ENCODE measurements around the gene FAM193A.
"Not testable (repeated sequence)": the region's sequence is repeated elsewhere in the genome, so short reads cannot be mapped to it uniquely, and the experiment has no call there.

The FAM193A gene

DNA sequence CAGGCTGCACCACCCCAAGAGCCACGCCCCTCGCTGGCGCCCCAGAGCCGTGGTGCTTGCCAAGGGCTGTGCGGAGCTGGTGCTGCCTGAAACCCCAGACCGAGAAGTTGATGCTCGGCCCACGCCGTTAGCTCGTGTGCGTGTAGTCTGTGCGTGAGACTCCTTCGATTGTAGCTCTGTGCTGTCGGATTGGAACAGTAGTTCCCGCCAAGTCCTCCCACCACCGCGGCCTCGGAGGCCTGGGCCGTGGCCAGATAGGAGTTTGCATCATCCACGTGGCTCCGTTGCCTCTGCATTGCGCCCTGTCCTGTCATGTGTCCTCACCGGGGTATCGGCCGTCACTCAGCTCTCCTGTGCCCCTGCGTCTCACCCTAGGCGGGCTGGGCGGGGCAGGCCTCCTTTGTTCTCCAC lies 195.5 kb downstream of the FAM193A start:
- DNase-seq (ENCODE audit: low read depth): no peak

DNA sequence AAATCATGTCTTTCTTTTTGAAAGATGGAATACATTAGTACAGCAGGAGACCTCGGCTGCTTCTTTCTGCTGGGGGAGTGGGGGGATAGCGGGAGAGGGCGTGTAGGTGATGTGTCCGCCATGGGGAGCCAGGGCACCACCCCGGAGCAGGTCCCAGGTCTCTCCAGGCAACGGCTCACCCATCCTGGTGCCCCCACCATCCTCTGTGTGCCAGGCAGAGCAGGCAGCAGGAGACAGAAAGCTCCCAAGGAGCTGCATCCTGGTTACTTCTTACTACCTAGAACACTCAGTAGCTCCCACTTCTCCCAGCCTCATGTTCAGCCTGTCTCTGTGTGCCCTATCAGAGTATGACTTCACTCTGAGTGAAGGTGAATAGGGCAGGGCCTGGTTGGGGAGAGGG lies 196.1 kb downstream of the FAM193A start:
- DNase-seq (ENCODE audit: low read depth): no peak

DNA sequence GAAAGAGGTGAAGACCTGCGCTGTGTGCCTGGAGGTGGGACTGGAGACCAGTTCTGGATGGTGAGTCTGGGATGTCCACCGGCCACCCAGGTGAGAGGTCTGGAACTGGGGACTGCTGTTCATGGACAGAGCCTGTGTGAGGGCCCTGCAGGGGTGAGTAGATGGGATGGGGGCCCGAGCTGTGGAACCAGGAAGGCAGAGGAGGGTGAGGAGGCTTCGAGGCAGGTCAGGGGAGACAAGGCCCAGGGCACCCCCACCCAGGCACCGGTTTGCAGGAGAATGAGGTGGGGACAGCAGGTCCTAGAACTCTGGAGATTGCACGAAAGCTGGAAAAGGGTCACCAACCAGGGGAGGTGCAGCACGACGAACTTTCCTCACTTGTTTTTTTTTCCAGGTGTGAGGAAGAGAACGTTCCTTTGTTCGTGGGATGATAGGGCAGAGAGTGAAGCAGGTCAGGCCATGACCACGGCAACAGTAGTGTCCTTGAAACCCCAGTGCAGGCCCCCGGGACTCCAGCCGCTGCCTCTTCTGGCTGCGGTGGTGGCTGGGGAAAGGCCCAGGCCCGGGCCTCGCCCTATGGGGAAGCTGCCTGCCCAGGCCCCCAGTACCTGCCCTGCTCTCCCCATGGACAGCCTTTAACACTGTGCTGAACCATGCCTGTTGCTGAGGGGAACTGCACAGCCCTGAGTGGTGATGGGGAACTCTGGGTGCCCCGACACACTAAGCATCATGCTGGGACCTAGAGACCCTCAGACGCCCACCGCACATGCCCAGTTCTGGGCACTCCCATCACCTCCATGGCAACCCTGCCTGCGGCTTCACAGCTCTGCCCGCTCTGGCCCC lies 196.8 kb downstream of the FAM193A start:
- DNase-seq (ENCODE audit: low read depth): no peak

DNA sequence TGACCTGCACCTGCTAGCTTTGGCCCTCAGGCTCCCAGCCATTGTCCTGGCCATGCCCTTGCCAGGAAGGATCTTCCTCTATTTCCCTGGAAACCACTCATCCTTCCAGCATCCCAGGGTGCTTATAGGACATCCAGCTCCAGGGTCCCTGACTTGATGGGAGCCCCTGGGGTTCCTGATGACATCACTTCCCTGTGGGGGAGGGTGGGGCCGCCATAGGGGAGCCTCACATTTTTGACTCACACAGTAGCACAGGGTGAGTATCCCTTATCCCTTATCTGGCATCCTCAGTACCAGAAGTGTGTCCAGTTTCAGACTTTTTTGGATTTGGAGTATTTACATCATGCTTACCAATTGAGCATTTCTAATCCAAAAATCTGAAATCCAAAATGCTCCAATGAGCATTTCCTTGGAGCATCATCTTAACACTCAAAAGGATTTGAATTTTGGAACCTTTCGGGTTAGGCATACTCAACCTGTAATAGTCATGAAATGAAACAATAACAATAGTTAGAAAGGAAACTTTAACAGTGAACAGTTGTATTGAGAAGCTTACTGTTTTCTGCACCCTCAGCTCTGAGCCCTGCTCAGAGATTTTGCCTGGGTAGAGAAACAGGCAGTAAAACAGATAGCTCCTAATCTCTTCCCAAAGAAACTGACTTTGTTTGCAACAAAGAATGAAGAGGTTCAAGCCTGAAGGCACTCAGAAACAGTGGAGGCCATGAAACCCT lies 197.6 kb downstream of the FAM193A start:
- no peak for DNase-seq (ENCODE audit: low read depth)

DNA sequence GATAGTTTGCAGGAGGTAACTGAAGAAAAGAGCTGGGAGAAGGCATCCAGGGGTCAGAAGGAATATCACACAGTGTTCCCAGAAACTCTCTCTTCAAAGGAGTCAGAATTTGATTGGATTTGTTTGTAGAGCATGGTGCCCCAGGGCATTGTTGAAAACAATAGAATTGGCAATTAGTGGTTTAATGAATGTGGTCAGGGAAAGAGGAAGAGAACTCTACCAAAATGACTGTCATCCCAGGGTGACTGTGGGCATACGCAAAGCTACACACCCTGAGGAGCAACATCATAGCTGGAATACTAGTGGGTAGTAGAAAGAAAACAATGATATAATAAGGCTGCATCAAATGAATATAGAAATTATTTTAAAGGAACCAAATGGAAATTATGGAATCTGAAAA lies 198.2 kb downstream of the FAM193A start:
- DNase-seq (ENCODE audit: low read depth): no peak

DNA sequence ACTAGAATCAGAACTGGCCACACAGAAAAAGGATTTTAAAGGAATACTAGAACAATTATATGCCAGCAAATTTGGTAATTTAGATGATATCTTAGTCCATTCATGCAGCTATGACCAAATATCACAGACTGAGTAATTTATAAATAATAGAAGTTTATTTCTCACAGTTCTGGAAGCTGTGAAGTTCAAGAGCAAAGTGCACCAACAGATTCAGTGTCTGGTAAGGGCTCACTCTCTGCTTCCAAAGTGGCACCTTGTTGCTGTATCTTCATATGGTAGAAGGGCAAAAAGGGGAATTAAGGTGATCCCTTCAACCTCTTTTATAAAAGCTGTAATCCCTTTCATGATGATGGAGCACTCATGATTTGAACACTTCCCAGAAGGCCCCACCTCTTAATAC lies 199.4 kb downstream of the FAM193A start:
- DNase-seq (ENCODE audit: low read depth): no peak

DNA sequence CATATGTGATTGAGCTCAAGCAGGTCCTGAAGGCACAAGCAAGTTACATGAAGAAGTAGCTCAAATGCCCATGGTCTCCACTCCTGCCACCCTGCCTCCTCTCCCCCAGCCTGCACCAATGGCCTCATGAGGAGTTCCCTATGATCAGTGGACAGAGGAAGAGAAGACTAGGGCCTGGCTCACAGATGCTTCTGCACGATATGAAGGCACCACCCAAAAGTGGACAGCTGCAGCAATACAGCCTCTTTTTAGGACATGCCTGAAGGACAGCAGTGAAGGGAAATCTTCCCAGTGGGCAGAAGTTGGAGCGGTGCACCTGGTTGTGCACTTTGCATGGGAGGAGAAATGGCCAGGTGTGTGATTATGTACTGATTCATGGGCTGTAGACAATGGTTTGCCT lies 201.8 kb downstream of the FAM193A start:
- not testable (repeated sequence) for DNase-seq (ENCODE audit: low read depth)

DNA sequence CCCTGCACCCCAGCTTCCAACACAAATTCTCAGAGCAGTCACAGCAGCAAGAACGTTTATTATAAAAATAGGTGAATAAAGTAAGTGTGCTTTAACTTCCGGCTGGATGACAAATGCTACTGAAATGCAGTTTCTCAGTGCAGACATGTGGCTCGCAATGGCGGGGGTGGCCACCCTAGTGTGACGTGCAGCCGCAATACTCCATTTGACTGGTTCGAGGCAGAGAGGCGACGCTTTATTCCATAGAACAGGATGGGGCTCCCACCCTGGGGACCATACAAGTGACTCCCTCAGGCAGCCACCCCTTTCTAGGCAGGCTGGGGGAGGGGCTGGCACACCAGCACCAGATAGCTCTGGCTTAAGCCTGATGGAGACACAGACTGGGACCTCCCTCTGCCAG lies 205.2 kb downstream of the FAM193A start:
- DNase-seq (ENCODE audit: low read depth): no peak

DNA sequence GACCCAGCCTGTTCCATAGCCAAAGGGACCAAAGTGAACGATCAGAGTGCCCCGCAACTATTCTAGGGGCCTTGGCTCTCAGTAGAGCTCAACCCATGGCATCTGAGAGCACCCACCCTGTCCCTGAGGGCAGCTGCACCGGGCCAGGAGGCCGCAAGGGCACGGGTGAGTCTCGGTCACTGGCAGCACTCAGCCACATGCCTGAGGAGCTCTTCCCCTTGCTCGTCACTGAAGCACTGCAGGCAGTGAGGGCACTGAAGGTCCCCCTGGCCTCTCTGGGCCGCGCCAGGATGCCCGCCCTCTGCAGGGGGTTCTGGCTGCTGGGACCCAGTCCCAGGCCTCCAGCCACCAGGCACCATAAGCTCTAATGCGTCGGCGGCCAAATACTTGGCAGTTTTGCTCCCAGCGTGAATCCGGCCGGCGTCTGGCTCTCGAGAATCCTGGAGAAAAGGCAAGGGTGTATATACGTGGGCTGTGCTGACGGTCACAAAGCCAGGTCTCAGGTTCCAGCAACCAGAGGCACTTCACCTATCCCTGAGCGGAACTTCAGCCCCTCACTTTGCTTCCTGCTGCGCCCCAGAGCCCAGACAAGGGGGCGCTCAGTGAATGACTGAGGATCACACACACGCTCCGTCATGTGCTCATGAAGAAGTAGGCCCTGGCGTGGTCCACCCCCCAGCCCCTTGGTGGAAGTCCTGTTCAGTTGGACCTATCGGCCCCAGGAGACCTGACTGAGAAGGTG lies 205.8 kb downstream of the FAM193A start:
- DNase-seq (ENCODE audit: low read depth): no peak

DNA sequence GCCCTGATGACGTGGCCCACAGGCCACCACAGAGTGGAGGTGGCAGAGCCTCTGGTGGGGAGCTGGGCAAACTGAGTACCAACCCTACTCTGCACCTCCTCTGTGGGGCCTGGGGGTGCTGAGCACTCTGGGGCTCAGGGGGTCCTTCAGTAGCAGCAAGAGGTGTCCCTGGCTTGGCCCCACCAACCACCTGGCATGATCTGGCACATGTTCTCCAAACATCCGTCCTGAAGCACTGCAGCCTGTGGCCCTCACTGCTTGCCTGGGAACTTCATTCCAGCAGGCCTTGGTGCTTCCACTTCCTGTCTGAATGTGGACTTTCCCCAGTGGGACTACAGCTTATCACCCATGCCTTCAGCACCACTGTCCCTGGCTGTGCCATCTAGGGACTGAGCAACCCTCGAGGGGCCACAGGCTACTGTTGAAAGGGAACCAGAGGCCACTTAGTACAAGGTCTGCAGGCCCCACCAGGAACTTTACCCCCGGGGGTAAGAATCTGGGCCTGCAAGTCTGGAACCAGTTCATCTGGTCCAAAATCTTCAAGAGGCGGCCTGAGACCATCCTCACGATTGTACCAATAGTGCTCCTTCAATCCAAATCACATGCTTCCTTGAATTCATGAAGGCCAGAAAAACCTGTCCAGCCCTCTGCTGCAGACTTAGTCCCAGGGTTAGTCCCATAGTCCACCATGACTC lies 206.5 kb downstream of the FAM193A start:
- DNase-seq (ENCODE audit: low read depth): no peak

DNA sequence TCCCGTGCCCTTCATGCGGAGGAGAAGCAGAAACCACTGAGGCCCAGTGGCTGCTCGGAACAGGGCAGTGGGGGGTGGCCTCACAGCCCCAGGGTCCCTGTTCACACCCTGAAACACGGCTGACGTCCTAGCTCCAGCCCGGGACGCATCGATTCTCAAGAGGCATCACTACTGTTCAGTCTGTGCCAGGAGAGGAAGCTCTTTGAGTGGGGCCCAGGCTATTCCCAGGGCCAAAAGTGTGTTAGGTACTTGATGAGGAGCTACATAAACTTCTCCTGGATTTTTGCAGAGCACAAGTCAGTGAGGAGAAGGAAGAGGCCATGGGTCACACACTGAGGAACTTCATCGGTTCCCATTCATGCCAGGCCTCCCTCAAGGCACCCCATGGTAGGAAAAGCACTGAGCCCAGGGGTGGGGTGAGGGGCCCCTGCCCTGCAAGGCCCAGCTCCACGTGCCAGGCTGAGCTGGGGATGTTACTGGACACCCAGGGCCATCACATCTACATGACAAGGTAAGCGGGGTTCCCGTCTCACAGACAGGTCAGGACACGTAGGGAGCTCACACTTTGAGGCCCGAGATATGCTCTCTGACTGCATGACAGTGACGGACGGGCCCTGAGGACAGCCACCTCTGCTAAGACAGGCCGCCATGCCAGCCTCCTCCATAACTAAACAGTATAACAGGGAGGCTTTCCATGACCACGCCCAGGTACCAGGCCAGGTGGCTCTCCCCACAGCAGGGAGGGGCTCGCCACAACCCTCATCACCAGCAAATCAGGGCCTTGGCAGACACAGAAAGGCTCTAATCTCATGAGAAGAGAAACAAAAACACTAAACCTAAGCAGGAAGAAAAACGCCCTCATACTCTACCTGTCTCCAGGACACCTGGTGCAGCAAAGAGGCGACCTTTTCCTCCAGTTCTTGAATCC lies 207.3 kb downstream of the FAM193A start:
- no peak for DNase-seq (ENCODE audit: low read depth)

DNA sequence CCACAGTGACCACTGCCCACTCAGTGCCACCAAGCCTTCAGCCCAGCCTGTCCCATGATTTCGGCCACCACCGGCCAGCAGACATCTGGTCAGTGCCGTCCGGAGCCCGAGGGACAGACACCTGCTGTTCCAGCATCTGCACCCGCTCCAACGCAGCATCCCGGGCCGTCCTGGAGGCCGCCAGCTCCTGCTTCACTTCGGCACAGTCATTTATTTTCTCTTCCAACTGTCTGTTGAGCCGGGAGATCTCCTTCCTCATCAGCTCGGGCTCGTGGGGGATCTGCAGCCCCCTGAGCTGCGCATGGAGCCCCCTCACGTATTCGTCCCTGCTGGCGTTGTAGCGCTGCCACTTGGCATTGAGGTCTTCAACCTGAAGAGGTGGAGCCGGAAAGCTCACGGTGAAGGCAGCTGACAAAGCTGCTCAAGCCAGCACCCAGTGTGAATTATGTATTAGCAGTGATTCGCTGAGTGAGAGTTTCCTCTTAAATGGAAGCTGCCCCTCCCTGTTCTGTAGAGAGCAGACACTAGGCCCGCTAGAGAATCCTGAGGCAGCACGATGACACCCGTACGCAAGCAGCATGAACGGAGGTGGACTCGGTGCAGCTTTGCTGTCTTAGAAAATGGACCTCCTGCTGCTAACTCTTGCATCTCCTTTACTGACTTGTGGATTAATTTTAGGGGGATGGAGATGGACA lies 208.3 kb downstream of the FAM193A start:
- DNase-seq (ENCODE audit: low read depth): no peak

DNA sequence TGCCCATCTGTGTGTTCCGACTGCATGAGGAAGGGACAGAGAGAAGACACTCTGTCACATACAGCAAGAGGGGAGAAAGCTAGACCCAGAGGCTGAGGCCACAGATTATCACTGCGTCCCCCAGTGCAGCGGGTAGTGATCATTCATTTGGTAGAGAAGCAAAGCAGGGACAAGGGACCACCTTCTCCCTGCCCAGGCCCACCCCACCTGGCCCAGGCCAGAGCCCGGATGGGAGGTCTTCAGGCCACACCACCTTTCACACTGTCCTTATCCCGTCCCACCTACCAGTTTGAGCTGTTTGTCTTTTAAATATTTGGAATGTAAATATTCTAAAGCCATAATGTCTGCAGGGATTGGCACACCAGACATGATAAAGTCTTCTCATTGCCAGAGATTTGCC lies 209.1 kb downstream of the FAM193A start:
- DNase-seq (ENCODE audit: low read depth): no peak

DNA sequence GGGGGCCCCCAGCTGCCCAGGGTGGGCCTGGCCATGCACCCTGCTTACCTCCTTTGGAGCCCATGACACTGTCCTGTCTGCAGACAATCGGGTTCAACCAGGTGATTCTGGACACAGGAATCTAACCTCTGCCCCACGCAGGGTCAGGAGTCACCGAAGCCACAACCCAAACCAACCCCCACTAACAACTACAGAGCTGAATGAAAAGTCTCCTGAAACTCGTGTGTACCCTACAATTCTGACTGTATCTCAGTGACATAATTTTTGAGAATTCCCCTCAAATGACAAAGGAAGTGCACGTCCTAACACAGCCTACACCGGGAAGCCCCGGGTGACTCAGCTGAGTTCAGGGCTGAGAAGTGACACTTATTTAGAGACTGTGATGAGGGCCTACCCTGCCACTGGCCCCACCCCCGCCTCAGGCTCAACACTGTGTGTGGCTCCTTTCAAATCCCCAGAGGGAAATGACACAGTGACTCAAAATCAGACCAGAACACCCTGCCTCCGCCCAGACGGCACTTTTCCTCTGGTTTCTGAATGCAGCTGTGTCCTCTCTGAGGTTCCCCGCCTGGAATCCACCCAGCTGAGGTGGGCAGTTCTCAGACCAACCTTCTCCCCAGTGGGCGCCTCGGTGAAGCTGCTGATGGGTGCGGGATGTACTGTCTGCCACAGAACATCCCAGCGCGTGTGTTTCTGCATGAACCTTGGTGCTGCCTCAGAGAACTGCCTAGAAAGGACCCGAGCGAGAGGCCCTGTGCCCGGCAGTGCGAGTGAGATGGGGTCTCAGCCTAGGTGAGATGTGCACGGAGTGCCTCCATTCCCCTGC lies 209.7 kb downstream of the FAM193A start:
- peak; percentile 92 for DNase-seq (ENCODE audit: low read depth)

DNA sequence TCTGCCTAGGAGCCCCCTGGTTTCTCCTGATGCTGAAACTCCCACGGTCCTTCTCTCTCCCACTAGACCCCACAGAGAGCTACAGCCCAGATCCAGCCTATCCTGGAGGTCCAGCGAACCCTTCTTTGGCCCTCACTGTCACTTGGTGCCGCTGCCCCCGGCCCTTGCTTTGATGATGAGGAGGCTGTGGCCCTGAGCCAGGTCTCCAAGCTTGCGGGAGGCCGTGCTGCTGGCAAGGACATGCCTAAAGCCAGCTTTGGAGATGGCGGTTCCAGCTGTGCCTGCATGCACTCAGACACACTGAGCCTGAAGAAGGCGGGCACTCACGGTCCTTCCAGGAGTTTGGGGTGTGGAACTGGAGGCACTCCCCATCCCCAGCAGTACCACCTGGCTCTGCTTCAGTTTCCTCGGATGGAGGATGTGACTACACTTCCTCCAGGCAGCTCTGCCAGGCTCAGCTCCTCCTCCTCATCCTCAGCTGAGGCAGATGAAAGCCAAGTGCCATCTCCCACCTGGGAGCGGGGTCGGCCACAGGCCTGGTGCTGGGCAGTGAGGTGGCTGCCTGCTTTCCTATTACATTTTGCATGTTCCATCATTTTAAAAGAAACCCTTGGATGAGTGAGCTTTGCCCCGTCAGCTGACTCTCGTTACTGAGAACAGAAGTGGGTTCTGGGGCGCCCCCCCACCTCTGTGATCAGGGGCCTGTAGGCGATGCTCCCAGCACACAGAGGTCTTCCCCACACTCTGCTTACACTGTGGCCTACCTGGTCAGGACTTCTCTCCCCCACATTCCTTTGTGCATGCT lies 210.6 kb downstream of the FAM193A start:
- no peak for DNase-seq (ENCODE audit: low read depth)

DNA sequence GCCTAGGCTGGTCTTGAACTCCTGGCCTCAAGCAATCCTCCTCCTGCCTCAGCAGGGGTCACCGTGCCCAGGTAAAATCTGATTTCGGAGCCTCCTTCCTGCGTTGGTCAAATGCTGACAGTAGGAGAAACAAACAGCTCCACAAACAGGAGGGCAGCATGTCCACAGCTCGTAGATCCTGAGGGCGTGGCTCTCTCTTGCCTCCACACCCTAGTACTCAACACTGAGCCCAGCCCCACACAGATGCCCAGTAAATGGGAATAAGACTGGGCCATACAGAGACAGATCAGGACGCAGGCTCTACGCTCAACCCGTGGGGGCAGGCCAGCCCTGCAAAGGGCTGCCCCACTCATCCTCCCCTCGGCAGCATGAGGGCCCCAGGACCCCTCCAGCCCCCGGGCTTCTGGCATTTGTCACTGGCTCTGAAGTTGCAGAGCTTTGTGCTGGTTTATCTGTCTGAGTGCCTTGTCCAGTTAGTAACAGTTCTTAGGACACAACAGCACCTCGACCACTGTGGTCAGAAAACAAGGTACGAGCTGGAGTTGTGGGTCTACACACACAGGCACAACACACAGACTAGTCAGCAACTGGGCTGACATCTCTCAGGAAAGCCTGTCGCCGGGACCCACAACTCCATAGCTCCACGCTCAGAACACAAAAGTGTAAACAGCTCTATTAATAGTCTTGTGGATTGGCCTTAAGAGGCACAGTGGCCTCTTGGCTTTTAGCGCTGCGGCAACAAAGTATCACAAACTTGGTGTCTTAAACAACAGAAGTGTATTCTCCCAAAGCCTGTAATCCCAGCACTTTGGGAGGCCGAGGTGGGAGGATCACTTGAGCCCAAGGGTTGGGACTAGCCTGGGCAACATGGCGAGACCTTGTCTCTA lies 214.5 kb downstream of the FAM193A start:
- no peak for DNase-seq (ENCODE audit: low read depth)

DNA sequence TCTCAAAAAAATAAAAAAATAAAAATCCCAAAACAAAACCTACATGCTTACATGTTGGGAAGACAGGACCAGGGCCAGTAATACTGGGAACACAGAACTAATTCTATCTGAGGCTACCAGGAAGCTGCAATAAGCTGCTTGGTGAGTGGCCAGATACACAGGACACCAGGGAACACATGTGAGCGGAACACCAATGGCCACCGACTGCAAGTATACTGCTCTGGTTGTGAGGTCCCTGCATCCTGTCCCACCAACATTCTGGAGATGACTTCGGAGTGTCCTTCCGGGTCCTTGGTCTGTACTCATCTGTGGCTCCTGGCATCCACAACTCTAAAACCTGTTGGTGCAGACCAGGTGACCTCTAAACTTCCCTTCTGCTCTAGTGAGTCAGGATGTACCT lies 217.0 kb downstream of the FAM193A start:
- DNase-seq (ENCODE audit: low read depth): no peak

Measured in activated T-helper 9 cell treated with anti-CD3 and anti-CD28 coated beads, Interleukin-2, amount 50 U/mL, for 16 hours (primary cell).